Tibial artery (tissue), 4 donors: ENCODE results near the gene BATF.

ENCODE experiments used
- DNase-seq, 2 donors: peaks; one replicate each; pipeline ENCODE4 v3.0.0-alpha.2; 2019
- H3K27ac ChIP-seq, 2 donors: fragments of 200-600 bp; sonication (generic) in 1 of 2; 1 replicate in 1 of 2; 2 replicates in 1 of 2; pipeline ENCODE4 v1.5.1; 2018 to 2019; ENCODE audit warnings: mild to moderate bottlenecking in 1 of 2
- H3K27me3 ChIP-seq, 2 donors: fragments of 200-600 bp; sonication (generic) in 1 of 2; one replicate each; pipeline versions ENCODE4 v1.5.1 to v1.6.0; 2016 to 2019
- H3K36me3 ChIP-seq, 3 donors: fragments of 200-600 bp; sonication (generic) in 2 of 3; one replicate each; pipeline ENCODE4 v1.5.1; 2016 to 2019; ENCODE audit warnings: mild to moderate bottlenecking in 2 of 3
- H3K4me1 ChIP-seq, 4 donors: fragments of 200-600 bp; sonication (generic) in 2 of 4; 1 replicate in 3 of 4; 2 replicates in 1 of 4; pipeline ENCODE4 v1.5.1; 2016 to 2019
- H3K4me3 ChIP-seq, 2 donors: fragments of 200-600 bp; sonication (generic) in 1 of 2; 1 replicate in 1 of 2; 2 replicates in 1 of 2; pipeline ENCODE4 v1.5.1; 2018 to 2019; ENCODE audit warnings: mild to moderate bottlenecking in 2 of 2
- H3K9me3 ChIP-seq, 3 donors: fragments of 200-600 bp; sonication (generic) in 1 of 3; one replicate each; pipeline ENCODE4 v1.5.1; 2016 to 2019
- CTCF ChIP-seq, 2 experiments: fragments of 200-600 bp in 1 of 2; fragments of 450-650 bp in 1 of 2; IDR thresholded peaks; one replicate each; pipeline ENCODE4 v1.5.1; 2017 to 2019; ENCODE audit warnings: antibody characterized with exemption in 2 of 2, mild to moderate bottlenecking in 1 of 2, moderate library complexity in 1 of 2
- intact Hi-C: fragments of 100-400 bp; cut with DNase I; formaldehyde crosslinking; loops from one replicate; pipeline ENCODE4 v1.15.0; 2023; ENCODE audit warnings: low total_unique reads

Gene BATF

GRCh38 chr14:75491376-75491978, 30.8 kb upstream of the BATF start:
- no peak overlapping the region for H3K27ac ChIP-seq
- H3K27me3 ChIP-seq: no peaks in the 10 kb centered on the region
- H3K36me3 ChIP-seq: no peaks in the 10 kb centered on the region
- intact Hi-C loops: loop anchor here (10.0 kb wide), 1 partner anchor 357 kb away; no protein-coding TSS in a partner anchor
- no peaks in the 10 kb centered on the region for H3K9me3 ChIP-seq
- no peak for TF ChIP-seq CTCF (IDR thresholded peaks at IDR 0.05)
- no peak for DNase-seq
- no peak overlapping the region for H3K4me3 ChIP-seq
- no peaks in the 10 kb centered on the region for H3K4me1 ChIP-seq

GRCh38 chr14:75492832-75493591, 29.3 kb upstream of the BATF start:
- H3K36me3 ChIP-seq: no peaks in the 10 kb centered on the region
- DNase-seq: no peak

DNA sequence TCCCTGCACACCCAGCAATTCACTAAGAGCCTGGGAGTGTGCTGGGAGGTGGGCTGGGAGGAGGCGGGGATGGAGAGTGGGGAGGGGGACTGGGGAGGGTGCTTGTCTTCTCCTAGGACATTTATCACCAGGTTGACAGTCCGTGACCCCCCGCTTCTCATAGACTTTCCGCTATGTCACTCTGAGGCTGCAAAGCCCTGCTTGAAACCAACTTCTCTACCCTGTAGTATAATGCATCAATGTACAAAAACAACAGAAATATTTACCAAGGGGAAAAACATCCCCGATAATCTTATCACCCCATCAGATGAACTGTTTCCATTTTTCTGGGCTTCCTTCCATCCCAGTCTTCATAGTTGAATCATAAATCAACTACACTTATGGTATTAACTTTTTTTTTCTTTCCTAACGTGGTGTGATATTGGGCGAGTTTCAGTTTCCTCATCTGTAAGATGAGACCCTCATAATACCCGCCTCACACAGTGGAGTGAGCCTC, 28.6 kb upstream of the BATF start:
- no peak for DNase-seq
- no peaks in the 10 kb centered on the region for H3K27me3 ChIP-seq
- intact Hi-C loops: loop anchor here (10.0 kb wide), 1 partner anchor 359 kb away; no protein-coding TSS in a partner anchor
- H3K4me3 ChIP-seq: no peak overlapping the region
- H3K4me1 ChIP-seq: no peaks in the 10 kb centered on the region
- H3K36me3 ChIP-seq: no peaks in the 10 kb centered on the region
- no peaks in the 10 kb centered on the region for H3K9me3 ChIP-seq
- H3K27ac ChIP-seq: no peak overlapping the region
- TF ChIP-seq CTCF (IDR thresholded peaks at IDR 0.05): no peak

More at GRCh38 chr14:75492832-75493591, 29.3 kb upstream of the BATF start:
- no peak for TF ChIP-seq CTCF (IDR thresholded peaks at IDR 0.05)
- Histone ChIP-seq H3K27ac (no peak overlapping the region), H3K4me3 (no peak overlapping the region), H3K27me3 (no peaks in the 10 kb centered on the region), H3K4me1 (no peaks in the 10 kb centered on the region), H3K9me3 (no peaks in the 10 kb centered on the region)
- intact Hi-C loops: loop anchor here (10.0 kb wide), 1 partner anchor 358 kb away; no protein-coding TSS in a partner anchor

- intact Hi-C loops: loop anchor here (10.0 kb wide), 1 partner anchor 360 kb away; no protein-coding TSS in a partner anchor
- Histone ChIP-seq H3K27me3 (no peaks in the 10 kb centered on the region), H3K36me3 (no peaks in the 10 kb centered on the region), H3K4me3 (no peak overlapping the region), H3K9me3 (no peaks in the 10 kb centered on the region), H3K4me1 (no peaks in the 10 kb centered on the region), H3K27ac (no peak overlapping the region)
- TF ChIP-seq CTCF (IDR thresholded peaks at IDR 0.05): no peak
- no peak for DNase-seq
Observed at GRCh38 chr14:75494896-75495295, 27.4 kb upstream of the BATF start.

GRCh38 chr14:75495399-75495798, 26.9 kb upstream of the BATF start:
- H3K4me1 ChIP-seq: no peaks in the 10 kb centered on the region
- H3K9me3 ChIP-seq: no peaks in the 10 kb centered on the region
- no peaks in the 10 kb centered on the region for H3K27me3 ChIP-seq
- no peak for DNase-seq
- H3K27ac ChIP-seq: no peak overlapping the region
- no peak overlapping the region for H3K4me3 ChIP-seq
- no peak for TF ChIP-seq CTCF (IDR thresholded peaks at IDR 0.05)
- intact Hi-C loops: loop anchor here (10.0 kb wide), 1 partner anchor 361 kb away; no protein-coding TSS in a partner anchor
- H3K36me3 ChIP-seq: no peaks in the 10 kb centered on the region
